GM19438 (cell line): ENCODE results near the gene UNC5C.
A peak's percentile ranks its signal among the peaks of the same experiment; 100 is the strongest.

Source experiments
- ATAC-seq: cut with Tn5 transposase; IDR thresholded peaks from one replicate; pipeline ENCODE4 v1.9.1; 2021; ENCODE audit warnings: low read depth; ENCODE audit not compliant: unreplicated experiment

The UNC5C gene

DNA sequence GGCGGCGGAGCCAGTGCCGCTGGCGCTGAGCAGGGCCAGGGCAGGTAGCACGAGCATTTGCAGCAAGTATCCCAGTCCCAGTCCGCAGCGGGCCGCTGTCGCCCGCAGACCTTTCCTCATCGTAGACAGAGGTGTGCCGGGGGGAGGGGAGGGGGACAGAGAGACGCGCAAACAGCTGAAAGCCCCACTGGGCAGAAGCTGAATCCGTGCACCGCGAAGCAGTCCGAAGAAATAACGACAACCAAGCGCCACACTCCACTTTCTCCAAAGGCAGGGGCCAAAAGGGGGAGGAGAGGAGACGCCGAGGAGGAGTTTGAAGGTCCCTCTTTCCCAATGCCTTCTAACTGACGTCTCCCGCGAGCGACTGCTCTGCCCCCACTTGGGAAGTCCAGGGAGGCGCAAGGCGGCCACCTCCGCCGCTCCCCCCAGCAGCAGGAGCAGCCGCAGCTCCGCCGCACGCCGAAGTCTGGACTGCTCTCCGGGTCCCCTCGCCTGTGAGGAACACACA, at the start of gene UNC5C:
TSS of gene UNC5C (minus strand) at position 236 of the 508 bp plus-strand sequence.
- ATAC-seq: no peak

DNA sequence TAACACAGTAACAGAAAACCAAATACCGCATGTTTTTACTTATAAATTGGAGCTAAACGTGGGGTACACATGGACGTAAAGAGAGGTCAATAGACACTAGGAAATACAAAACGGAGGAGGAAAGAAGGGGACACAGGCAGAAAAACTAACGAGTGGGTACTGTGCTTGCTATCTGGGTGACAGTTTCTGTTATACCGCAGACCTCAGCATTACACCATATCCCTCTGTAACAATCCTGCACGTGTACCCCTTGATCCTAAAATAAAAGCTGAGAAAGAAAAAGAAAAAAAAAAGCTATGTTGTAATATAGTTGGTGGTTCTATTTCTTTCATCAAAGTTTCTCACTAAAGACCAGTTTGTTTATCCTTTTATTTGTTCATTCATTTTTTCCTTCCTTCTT, 47.9 kb upstream of the UNC5C start:
- no peak for ATAC-seq

DNA sequence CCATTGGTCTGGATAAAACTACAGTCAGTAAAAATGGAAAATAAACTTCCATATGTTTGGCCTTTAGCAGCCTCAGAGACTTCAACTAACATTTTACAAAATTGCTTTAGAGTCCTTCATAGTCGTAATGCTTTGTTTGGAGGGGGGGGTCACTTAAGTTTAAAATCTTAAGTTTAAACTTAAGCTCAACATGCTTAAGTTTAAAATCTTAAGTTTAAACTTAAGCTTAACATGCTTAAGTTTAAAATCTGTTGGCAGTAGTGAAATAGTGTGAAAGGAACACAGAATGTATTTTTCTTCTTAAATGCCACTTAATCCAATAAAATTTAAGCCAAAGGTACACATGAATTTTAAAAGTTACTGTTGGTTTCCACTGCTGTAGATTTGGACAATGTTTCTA, 45.9 kb upstream of the UNC5C start:
- no peak for ATAC-seq

DNA sequence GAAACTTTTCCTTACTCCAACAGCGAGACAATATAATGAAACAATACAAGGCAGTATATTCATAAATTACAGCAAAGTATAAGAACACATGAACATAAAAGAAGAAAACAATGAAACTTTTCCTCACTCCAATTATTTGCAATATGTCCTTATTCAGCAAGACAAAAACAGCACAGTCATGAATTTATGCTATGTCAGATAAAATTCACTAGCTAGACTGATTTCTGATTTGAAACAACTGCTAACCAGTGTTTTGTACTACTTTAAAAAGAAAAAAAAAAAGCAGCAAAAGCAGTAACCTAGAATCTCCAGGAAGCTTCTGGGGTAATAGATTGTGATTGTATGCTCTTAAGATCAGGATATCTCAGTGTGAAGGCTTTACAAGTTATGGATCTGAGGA, 45.2 kb upstream of the UNC5C start:
- ATAC-seq: no peak

DNA sequence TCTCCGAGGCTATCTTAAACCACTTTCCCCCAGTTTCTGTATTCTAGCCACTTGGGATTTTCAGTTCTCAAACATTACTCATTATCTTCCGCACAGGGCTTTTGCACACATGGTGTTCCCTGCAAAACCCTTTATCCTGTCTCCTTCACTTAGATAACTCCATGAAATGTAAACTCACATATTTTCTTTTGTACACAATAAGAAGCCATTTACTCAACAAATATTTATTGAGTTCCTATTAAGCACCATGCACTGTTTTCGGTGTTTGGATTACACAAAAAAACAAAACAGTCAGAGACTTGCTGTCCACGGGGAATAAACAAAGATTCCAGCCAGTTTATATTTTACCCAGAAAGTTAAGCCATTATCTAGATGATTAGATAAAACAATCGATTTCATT, 42.5 kb upstream of the UNC5C start:
- ATAC-seq: no peak

DNA sequence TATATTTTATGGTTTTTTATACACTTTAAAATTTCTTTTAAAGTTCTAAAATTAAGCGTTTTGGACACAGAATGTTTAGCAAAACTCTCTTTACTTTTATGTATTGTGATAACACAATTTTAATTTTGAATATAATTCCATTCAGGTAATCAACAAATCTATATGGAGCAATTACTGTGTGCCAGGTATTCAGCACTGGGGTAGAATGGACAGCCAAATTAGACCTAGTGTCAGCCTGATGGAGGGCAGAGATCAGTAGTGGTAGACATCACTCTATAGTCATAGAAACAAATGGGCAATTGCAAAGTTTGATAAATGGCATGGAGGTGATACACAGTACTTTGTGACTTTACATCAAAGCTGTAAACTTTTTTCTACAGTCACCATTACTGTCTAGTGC, 41.8 kb upstream of the UNC5C start:
- no peak for ATAC-seq

DNA sequence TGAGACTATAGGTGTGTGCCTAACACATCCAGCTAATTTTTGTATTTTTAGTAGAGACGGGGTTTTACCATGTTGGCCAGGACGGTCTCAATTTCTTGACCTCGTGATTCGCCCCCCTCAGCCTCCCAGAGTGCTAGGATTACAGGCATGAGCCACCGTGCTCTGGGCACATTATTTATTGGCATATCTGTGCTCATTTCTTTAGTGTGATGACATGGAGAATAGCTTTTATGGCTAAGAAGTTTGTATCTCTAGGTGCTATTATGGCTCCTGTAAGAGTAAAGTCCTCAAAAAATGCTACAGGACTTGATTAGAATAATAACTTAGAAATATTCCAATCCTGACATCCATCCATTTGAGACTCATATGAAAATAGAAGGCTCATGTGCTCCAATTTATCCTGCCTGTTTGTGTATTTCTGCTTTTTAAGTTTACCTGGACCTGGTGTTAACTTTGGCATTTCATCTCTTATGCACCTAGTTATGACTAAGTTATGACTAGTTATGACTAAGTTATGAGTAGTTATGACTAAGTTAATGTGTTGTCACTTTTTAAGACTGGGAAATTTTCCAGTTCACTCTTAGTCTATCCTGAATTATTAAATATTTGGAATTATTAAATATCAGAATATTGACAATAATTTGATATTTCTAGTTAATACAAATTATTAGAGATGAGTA, 36.4 kb upstream of the UNC5C start:
- no peak for ATAC-seq

DNA sequence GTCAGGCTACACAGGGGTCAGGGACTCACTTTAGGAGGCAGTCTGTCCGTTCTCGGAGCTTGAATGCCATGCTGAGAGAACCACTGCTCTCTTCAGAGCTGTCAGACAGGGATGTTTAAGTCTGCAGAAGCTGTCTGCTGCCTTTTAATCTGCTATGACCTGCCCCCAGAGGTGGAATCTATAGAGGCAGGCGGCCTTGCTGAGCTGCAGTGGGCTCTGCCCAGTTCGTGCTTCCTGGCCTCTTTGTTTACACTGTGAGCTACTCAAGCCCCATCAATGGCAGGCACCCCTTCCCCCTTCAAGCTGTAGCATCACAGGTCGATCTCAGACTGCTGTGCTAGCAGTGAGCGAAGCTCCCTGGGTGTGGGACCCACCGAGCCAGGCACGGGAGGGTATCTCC, 31.5 kb upstream of the UNC5C start:
- ATAC-seq: no peak

DNA sequence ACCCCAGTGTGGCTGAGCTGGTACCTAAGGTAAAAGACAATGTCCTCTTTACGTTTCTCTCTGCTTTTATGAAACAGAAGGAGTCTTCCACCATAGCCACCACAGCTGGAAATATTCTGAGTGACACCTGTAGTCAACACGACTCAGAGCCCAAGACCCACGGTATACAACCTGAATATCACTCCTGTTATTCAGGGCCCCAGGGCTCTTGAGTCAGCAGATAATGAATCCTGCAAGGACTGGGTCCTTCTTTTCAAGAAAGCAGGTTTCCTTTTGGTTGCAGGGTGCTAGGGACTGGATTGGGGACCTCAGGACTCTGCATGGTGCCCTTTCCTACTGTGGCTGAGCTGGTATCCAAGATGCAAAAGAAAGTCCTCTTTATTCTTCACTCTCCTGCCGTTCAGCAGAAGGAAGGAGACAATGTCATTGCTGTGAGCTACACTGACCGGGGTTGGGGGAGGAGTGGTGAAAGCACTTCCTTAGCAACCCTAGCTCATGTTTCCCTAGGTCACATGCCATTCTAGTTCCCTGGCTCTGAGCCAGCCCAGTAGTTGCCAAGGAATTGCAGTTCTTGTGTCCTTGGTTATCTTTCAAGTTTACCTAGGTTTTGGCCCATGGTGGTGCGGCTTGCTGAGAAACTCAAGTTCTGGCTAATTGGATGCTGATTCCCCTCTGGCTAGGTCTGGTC, 23.7 kb upstream of the UNC5C start:
- ATAC-seq: no peak

DNA sequence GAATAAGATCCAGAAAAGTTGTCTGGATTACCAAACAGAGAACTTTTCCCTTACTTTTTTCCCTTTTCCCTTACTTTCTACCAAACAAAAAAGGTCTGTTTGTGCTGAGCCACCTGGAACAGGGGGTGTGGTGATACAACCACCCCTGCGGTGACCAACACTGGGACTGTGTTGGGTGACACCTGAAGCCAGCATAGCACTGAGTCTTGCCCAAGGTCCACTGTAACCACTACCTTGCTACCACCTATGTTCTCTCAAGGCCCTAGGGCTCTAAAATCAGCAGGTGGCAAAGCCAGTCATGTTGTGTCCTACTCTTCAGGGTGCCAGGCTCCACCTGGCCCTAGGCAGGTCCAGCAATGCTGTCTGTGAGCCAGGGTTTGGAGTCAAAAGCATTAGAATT, 22.8 kb upstream of the UNC5C start:
- no peak for ATAC-seq

DNA sequence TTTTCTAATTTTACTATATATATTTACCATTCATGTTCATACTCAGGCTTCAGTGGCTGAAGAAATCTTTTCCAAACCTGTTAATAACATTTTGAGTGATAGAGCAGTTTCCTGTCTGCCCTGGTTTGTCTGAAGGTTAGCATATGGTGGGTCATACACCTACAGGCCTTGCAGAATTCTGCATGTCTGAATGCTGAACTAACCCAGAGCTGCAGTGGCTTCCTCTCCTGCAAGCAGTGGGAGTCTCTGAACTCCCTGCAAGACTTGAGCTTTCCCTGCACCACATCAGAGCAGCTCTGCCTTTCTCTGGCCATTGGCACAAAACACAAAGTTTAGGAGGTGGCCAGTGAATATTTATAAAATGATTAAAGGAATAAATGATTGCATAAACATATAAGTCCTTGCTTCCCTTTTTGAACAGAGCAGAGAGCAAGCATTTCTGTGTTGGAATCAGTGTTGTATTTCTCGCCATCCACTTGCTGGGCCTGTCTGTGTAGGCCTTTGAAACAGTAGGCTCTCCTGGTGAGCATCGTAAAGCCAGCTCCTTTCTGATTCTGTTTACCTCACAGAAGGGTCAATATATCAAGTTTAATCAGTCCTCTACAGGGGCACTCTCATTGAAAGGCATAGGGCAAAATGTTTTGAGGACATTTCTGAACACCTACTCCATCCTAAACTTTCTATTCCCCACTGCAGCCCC, 15.0 kb upstream of the UNC5C start:
- no peak for ATAC-seq

DNA sequence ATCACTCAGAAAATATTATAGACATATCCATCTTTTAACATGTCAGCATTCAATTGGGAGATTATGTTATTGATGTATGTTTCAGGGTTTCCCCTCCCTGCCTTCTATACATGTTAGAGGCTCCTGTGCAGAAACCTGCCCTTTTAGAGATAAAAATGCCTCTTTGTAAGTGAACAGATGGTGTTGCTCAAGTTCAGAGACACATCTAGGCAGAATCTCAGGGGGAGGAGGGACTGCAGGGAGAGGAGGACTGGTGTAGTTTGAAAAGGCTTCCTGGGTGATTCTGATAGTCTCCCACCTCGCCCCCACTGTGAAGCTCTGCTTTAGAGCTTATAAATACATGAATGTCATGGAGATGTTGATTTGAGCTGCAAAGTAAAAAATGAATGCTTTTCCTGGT, 12.0 kb upstream of the UNC5C start:
- no peak for ATAC-seq

DNA sequence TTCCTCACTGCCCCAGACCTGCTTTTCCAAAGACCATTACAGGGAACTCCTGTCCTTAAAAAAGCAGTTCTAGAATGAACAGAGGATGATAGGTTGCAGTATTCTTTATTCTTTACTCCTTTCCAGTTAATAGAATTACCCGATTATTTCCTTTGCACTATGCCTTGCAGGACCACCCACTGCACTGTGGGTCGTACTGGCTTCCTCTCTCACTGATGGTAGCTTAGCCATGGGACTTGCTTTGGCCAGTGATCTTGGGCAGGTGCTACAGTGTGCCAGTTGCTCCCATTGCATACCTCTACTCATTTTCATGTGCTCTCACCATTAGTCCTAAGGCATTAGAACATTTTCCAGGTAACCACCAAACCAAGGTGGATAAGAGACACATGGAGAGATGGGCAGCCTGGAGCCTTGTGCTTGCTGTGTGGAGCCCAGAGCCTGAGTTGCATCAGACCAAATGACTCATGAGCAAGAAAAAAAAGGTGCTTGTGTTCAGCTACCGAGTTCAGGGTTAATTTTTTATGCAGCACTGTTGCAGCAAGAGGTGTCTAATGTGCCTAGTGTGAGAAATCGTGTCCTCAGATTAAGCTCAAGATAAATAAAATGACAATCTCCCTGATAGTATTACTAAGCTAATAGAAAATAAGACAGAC, 7.6 kb upstream of the UNC5C start:
- no peak for ATAC-seq

DNA sequence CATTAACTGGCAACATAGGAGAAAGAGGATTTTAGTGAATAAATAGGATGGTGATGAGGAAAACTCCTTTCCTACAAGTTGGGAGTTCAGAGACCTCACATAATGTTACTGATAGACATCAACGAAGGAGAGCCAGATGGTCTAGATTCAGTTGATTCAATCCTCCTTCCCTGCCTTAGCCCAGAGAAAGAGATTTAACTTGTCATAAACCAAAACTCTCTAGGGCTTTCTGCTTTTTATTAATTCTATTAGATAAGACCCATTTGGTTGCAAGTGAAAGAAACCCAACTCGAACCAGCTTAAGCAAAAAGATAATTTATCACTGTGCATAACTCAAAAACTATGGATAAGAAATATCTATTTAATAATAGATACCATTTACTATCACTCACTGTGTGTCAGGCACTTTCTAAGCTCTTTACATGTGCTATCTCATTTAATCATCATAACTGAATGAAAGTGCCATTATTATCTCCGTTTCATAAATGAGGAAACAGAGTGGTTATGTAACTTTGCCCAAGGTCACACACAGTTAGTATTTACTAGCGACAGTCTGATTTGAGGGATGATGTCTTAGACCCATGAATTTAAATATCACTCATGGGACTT, 4.3 kb upstream of the UNC5C start:
- ATAC-seq: no peak

DNA sequence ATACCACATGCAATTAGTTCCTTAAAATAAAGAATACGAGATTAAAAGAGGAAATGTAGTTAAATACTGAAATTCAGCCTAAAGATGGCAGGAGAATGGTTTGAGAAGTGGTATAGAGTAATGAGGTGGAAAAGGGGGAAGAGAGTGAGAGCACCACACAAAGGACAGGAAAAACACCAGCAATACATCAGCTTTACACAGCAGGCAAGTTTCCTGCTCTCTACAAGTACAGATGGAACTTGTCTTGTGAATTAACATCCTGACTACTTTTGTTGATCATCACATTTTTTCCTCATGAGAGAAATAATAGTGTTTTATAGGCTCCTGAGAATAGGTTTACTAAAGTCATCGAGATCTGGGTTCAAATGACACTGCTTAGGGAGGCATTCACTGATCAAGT, 2.9 kb upstream of the UNC5C start:
- ATAC-seq: no peak

DNA sequence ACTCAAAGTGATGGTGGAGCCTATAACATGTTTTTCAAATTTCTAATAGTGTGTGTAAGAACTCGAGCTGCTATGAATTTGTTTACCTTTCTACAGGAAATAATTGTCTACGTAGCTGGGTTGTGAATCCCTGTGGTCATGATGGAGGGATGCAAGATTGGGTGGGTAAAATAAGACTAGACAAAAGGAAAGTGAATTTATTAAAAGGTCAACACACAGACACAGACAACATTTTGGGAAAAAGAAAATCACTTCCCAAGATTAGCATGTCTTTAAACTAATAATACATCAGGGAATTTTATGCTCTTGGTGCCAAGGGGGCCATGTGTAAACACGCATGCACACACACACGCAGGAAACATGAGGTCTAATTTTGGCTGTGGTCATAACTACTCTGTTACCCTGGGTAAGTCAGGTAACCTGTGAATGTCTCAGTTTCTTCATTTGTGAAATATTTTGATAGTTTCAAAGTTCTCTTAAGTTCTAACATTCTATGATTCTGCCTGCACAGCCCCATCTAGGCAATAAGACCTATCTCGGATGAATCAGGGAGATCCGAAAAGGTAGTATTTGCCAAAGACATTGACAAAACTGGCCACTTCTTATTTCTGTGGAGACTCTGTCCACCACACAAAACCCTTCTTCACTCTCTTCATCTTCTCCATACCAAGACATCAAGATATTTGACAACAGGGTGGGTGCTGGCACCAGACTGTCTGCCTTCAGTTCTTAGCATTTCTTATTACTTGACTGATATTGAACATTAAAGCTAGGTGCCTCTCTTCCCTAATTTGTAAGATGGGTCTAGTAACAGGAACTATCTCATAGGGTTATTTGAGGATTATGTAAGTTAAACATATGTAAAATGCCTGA, 1.6 kb upstream of the UNC5C start:
- ATAC-seq: no peak

DNA sequence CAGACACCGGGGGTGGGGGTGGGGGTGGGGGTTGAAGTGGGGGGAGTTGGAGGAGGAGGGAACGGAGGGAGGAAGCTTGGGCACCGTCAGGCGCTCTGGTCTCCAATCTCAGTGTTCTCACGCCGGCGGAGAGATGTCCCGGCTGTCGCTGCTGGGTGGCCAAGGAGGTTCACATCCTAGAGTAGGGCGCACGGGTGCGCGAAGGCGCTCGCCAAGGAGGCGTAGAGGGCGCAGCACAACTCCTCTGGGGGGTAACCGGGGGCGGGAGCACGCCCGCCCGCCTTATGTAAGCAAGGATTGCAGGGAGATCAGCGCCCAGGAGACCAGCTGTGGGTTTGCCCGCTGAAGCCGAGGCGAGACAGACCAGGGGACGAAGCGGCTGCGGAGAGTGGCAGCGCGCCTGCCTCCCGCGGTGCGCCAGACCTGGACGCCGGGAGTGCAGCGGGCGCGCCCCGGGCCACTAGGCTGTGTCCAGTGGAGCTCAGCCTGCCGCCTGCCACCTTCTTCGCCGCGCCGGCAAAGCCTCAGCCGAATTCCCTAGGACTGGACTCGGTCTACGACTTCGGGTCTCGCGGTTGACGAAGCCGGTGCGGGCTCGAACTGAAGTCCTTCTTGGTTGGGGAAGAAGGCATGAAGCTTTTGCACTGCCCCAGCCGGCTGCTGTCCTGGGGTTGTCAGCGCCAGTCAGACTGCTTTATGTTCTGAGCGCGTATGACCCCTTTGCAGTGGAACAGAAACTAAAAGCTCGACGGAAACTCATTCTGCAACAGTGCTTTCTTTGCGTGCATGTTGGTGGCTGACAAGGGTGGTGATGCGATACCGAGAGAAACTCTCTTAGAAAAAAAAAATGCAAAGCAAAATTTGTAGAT, 707 bp upstream of the UNC5C start:
- ATAC-seq: peak; percentile 94

DNA sequence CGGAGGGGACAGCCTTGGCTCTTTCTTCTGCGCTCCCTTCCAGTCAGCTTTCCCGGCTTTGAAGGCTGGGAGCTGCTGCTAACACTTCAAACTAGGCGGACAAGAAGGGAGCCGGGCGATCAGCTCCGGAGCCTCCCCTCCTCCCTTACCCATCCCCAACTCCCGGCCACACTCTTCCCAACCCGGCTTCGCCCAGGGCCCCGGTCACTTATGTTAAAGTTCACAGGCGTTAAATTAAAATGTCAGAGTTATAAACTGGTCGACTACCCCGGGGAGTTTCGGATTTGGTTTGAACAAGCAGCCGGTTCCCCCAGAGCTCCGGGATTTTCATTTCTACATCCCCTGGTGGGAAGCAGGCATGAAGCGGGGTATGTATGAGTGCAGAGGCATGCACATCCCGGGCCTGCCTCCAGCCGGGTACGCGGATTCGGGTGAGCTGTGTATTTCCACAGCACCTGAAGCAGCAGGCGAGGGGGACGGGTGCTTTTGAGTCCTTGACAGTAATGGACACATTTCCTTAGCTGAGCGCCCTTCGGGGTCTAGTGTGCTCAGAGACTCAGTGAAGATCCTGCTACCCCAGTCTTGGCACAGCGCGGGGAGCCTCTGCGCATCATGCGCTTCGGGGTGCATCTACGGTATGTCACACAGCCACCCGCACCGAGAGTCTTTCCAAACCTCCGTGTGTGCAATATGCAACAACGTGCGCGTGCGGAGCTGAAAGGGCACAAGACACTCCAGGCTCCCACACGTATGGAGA, 880 bp downstream of the UNC5C start:
- ATAC-seq: no peak
